CD4-positive, alpha-beta T cell (primary cell): ENCODE data around the gene CATSPERZ. TPM values are rescaled to one million over a fixed set of nuclear protein-coding genes. Genes with fewer than 3 reads are reported as not detected.

Source experiments
- ATAC-seq: fragments of 200-7000 bp; cut with Tn5 transposase; one replicate; pipeline ENCODE4 v1.10.0; 2022; ENCODE audit warnings: mild to moderate bottlenecking; ENCODE audit not compliant: poor library complexity
- CTCF ChIA-PET: fragments of 350-600 bp; sonication (Branson Sonifier 250); formaldehyde crosslinking; loops from one replicate; lab custom pipeline; 2021; ENCODE audit warnings: antibody characterized with exemption, inconsistent platforms; lab: Charles Lee
- POLR2A ChIA-PET: fragments of 350-600 bp; sonication (Branson Sonifier 250); formaldehyde crosslinking; loops from one replicate; lab custom pipeline; 2021; ENCODE audit warnings: antibody characterized with exemption, inconsistent platforms; lab: Charles Lee
- DNase-seq, 14 experiments: peaks; one replicate each; pipeline ENCODE4 v3.0.0-alpha.2; 2013 to 2020; ENCODE audit warnings: mixed read lengths in 2 of 14
- H3K27ac ChIP-seq, 2 donors: one replicate each; pipeline versions ENCODE4 v1.5.1 to v1.7.0; 2013; ENCODE audit warnings: low read length in 2 of 2, low read depth in 1 of 2, mild to moderate bottlenecking in 1 of 2
- H3K27me3 ChIP-seq, 2 experiments: 1 replicate in 1 of 2; 2 replicates in 1 of 2; pipeline versions ENCODE4 v1.6.1 to v1.7.0; 2013; ENCODE audit warnings: low read length in 2 of 2, control low read depth in 1 of 2, mild to moderate bottlenecking in 1 of 2, moderate library complexity in 1 of 2; ENCODE audit not compliant: insufficient read depth in 2 of 2, control insufficient read depth in 1 of 2
- H3K36me3 ChIP-seq: one replicate; pipeline ENCODE4 v1.6.1; 2013; ENCODE audit warnings: low read length, control low read depth; ENCODE audit not compliant: insufficient read depth
- H3K4me1 ChIP-seq: one replicate; pipeline ENCODE4 v1.6.1; 2013; ENCODE audit warnings: low read length, control low read depth; ENCODE audit not compliant: insufficient read depth
- H3K4me3 ChIP-seq: one replicate; pipeline ENCODE4 v1.5.1; 2013; ENCODE audit warnings: mild to moderate bottlenecking, low read length, moderate library complexity
- H3K9me3 ChIP-seq, 2 experiments: 1 replicate in 1 of 2; 2 replicates in 1 of 2; pipeline versions ENCODE4 v1.6.1 to v1.7.0; 2013; ENCODE audit warnings: low read length in 2 of 2, mild to moderate bottlenecking in 2 of 2, control low read depth in 1 of 2, moderate library complexity in 1 of 2; ENCODE audit not compliant: control insufficient read depth in 1 of 2, insufficient read depth in 1 of 2
- H3K27ac Mint-ChIP-seq: one replicate; pipeline ENCODE4 v1.8.0; 2020; ENCODE audit warnings: mixed read lengths
- H3K27me3 Mint-ChIP-seq: one replicate; pipeline ENCODE4 v1.8.0; 2021; ENCODE audit warnings: mixed read lengths
- H3K36me3 Mint-ChIP-seq: one replicate; pipeline ENCODE4 v1.8.0; 2021; ENCODE audit warnings: low read depth, mixed read lengths
- H3K4me1 Mint-ChIP-seq: one replicate; pipeline ENCODE4 v1.8.0; 2021; ENCODE audit warnings: low read depth, mixed read lengths
- H3K4me3 Mint-ChIP-seq: one replicate; pipeline ENCODE4 v1.8.0; 2020; ENCODE audit warnings: mild to moderate bottlenecking, mixed read lengths
- H3K9me3 Mint-ChIP-seq: one replicate; pipeline ENCODE4 v1.8.0; 2020; ENCODE audit warnings: mixed read lengths
- CTCF ChIP-seq: fragments of 200-600 bp; IDR thresholded peaks from one replicate; pipeline ENCODE4 v1.8.0; 2022; ENCODE audit warnings: antibody characterized with exemption, mild to moderate bottlenecking
- intact Hi-C, 2 experiments: fragments of 100-400 bp; cut with DNase I in 1 of 2; cut with micrococcal nuclease in 1 of 2; formaldehyde crosslinking; loops; one replicate each; pipeline versions ENCODE4 v1.15.1 to v1.9.0; 2023 to 2025; cut with DNase I, micrococcal nuclease
- total RNA-seq, 174 experiments: library from RNA in 2 of 174; stranded (reverse) in 2 of 174; gene quantifications; one replicate each; pipeline ENCODE4 v1.2.3 and lab custom pipeline; 2021 to 2026

Gene CATSPERZ
- total RNA-seq, 2 experiments from 2014 or later = not detected

GRCh38 chr11:64347193-64347867, 47.2 kb downstream of the CATSPERZ start:
- Histone ChIP-seq H3K27me3 (no peaks in the 10 kb centered on the region), H3K4me1 (peaks cover 19% of the 10 kb centered on the region), H3K27ac (no peak overlapping the region), H3K9me3 (no peaks in the 10 kb centered on the region), H3K36me3 (peaks cover 55% of the 10 kb centered on the region), H3K4me3 (no peak overlapping the region)
- CTCF ChIA-PET = no interaction called here
- no peak overlapping the region for H3K27ac Mint-ChIP-seq
- H3K4me1 Mint-ChIP-seq = peaks cover 9% of the 10 kb centered on the region
- H3K9me3 Mint-ChIP-seq = no peaks in the 10 kb centered on the region
- ATAC-seq = no peak
- POLR2A ChIA-PET = no interaction called here
- H3K27me3 Mint-ChIP-seq = no peaks in the 10 kb centered on the region
- DNase-seq = no peak
- no peak for TF ChIP-seq CTCF
- H3K4me3 Mint-ChIP-seq = no peak overlapping the region
- H3K36me3 Mint-ChIP-seq = peaks cover 25% of the 10 kb centered on the region
- intact Hi-C loops = no loop called here

- no peak for TF ChIP-seq CTCF
- ChIA-PET POLR2A (interaction anchor here (2.2 kb wide), 1 partner anchor 31 kb away, joined by 7 read pairs; the partner anchor contains the start of genes PRDX5 and TRMT112), CTCF (no interaction called here)
- Histone ChIP-seq H3K36me3 (peaks cover 60% of the 10 kb centered on the region), H3K9me3 (no peaks in the 10 kb centered on the region), H3K4me1 (peaks cover 10% of the 10 kb centered on the region), H3K27ac (no peak overlapping the region), H3K27me3 (no peaks in the 10 kb centered on the region), H3K4me3 (no peak overlapping the region)
- no peak overlapping the region for H3K4me3 Mint-ChIP-seq
- H3K36me3 Mint-ChIP-seq = peaks cover 20% of the 10 kb centered on the region
- no peaks in the 10 kb centered on the region for H3K9me3 Mint-ChIP-seq
- DNase-seq (no peak), ATAC-seq (no peak)
- H3K27me3 Mint-ChIP-seq = no peaks in the 10 kb centered on the region
- intact Hi-C loops = no loop called here
- no peak overlapping the region for H3K27ac Mint-ChIP-seq
- H3K4me1 Mint-ChIP-seq = peaks cover 5% of the 10 kb centered on the region
These were observed 48.3 kb downstream of the CATSPERZ start for GRCh38 chr11:64348383-64349024.

- CTCF ChIA-PET = no interaction called here
- H3K9me3 Mint-ChIP-seq = no peaks in the 10 kb centered on the region
These were observed 48.8 kb downstream of the CATSPERZ start for GRCh38 chr11:64349025-64349387.

More at GRCh38 chr11:64349025-64349387, 48.8 kb downstream of the CATSPERZ start:
- no peaks in the 10 kb centered on the region for H3K9me3 ChIP-seq
- H3K36me3 ChIP-seq = peaks cover 59% of the 10 kb centered on the region
- H3K27me3 ChIP-seq = no peaks in the 10 kb centered on the region
- intact Hi-C loops = no loop called here
- H3K4me1 ChIP-seq = peaks cover 5% of the 10 kb centered on the region
- Mint-ChIP-seq H3K4me3 (no peak overlapping the region), H3K36me3 (peaks cover 20% of the 10 kb centered on the region), H3K4me1 (peaks cover 5% of the 10 kb centered on the region), H3K27me3 (no peaks in the 10 kb centered on the region), H3K27ac (no peak overlapping the region)
- no peak overlapping the region for H3K4me3 ChIP-seq
- no peak for DNase-seq
- H3K27ac ChIP-seq = no peak overlapping the region
- ATAC-seq = no peak
- POLR2A ChIA-PET = interaction anchor here (2.2 kb wide), 1 partner anchor 32 kb away, joined by 7 read pairs; the partner anchor contains the start of genes PRDX5 and TRMT112
- TF ChIP-seq CTCF = no peak
